K562 (cell line): ENCODE data around the gene PPM1F. TPM values are rescaled to one million over a fixed set of nuclear protein-coding genes. Genes with fewer than 3 reads are reported as not detected.

Experiments used
- CCNT2 ChIP-seq: IDR thresholded peaks from 2 replicates; pipeline ENCODE4 v1.6.1; 2011; ENCODE audit warnings: borderline replicate concordance, low read depth, mild to moderate bottlenecking, moderate library complexity, mixed read lengths, low read length; ENCODE audit not compliant: insufficient read length; ENCODE audit errors: extremely low read depth
- ELK3 ChIP-seq: fragments of 450-650 bp; formaldehyde crosslinking; IDR thresholded peaks from 2 replicates; pipeline ENCODE4 v1.4.0; 2020; ENCODE audit warnings: mild to moderate bottlenecking
- LARP7 ChIP-seq: fragments of 450-650 bp; IDR thresholded peaks from 2 replicates; pipeline ENCODE4 v1.6.1; 2016
- POLR2B ChIP-seq: fragments of 450-650 bp; IDR thresholded peaks from 2 replicates; pipeline ENCODE4 v1.6.1; 2018; ENCODE audit warnings: low read depth; ENCODE audit not compliant: partially characterized antibody
- RREB1 ChIP-seq: fragments of 250-450 bp; sonication (Bioruptor Pico); IDR thresholded peaks from 2 replicates; pipeline ENCODE4 v1.4.0; 2020
- SUPT5H ChIP-seq: fragments of 450-650 bp; IDR thresholded peaks from 2 replicates; pipeline ENCODE4 v1.6.1; 2016
- THAP12 ChIP-seq: fragments of 250-450 bp; sonication (Bioruptor Pico); IDR thresholded peaks from 2 replicates; pipeline ENCODE4 v1.9.0; 2021; ENCODE audit warnings: mild to moderate bottlenecking, inconsistent platforms
- ZC3H4 ChIP-seq: sonication (generic); formaldehyde crosslinking; IDR thresholded peaks from 2 replicates; pipeline ENCODE4 v1.9.0; 2021; ENCODE audit warnings: missing genetic modification reagents, borderline replicate concordance
- ZNF165 ChIP-seq: fragments of 250-450 bp; sonication (Bioruptor Pico); IDR thresholded peaks from 2 replicates; pipeline ENCODE4 v1.4.0; 2020; ENCODE audit warnings: borderline replicate concordance
- ZNF311 ChIP-seq: fragments of 250-450 bp; sonication (Bioruptor Pico); IDR thresholded peaks from 2 replicates; pipeline ENCODE4 v1.4.0; 2020; ENCODE audit warnings: mild to moderate bottlenecking, moderate library complexity
- ZNF398 ChIP-seq: fragments of 250-450 bp; sonication (Bioruptor Pico); IDR thresholded peaks from 2 replicates; pipeline ENCODE4 v1.8.0; 2021; ENCODE audit warnings: moderate library complexity, mild to moderate bottlenecking, inconsistent platforms
- ZNF586 ChIP-seq: fragments of 450-650 bp; formaldehyde crosslinking; conservative IDR thresholded peaks from 2 replicates; pipeline ENCODE4 v1.4.0; 2020; ENCODE audit warnings: mild to moderate bottlenecking, moderate library complexity
- polyA plus RNA-seq, 8 experiments: library from polyadenylated mRNA; depleted of rRNA in 4 of 8; stranded (reverse) in 5 of 8; unstranded in 3 of 8; fragments of >200 nt; fragmentation: Nextera tagmentation in 2 of 8; fragmentation: Illumina TruSeq in 1 of 8; extraction: Ambion mirVana in 2 of 8; extraction: Trizol in 1 of 8; gene quantifications; 2 replicates each; pipeline versions ENCODE4 v1.2.1 to v1.2.3, GENCODE V29; 2011 to 2014; ENCODE audit warnings: inconsistent platforms in 1 of 8, missing spikeins in 1 of 8
- total RNA-seq, 7 experiments: library from RNA; depleted of rRNA in 6 of 7; stranded (reverse); fragments of >200 nt in 6 of 7; fragmentation: Illumina TruSeq in 2 of 7; extraction: Trizol in 2 of 7; gene quantifications; 2 replicates each; pipeline versions ENCODE4 v1.2.1 to v1.2.3, GENCODE V29; 2011 to 2021; ENCODE audit warnings: low replicate concordance in 1 of 7

The PPM1F gene
- total and polyA plus RNA-seq, 9 of the 15 experiments (the other 6 are each of a cell fraction or from before 2014, with no cell fraction given) = 2.1 to 159 (median 64.0) TPM

GRCh38 chr22:21965762-21966288 lies 13.2 kb upstream of the PPM1F start (continued):
- peak; percentile 61; the same call in 1 of the 2 replicates for TF ChIP-seq RREB1
- TF ChIP-seq ZC3H4 (CRISPR knock-in tag) = 0 out of 2 replicates have a peak, but pooled peaks have one; percentile 8
- TF ChIP-seq THAP12 = peak; percentile 62; the same call in 1 of the 2 replicates
- TF ChIP-seq LARP7 = no peak
- TF ChIP-seq ZNF311 (CRISPR knock-in tag) = 0 out of 2 replicates have a peak, but pooled peaks have one; percentile 25
- peak; percentile 17; the same call in 1 of the 2 replicates for TF ChIP-seq SUPT5H
- TF ChIP-seq ZNF165 = 0 out of 2 replicates have a peak, but pooled peaks have one; percentile 52
- no peak for TF ChIP-seq ELK3 (CRISPR knock-in tag)
- TF ChIP-seq POLR2B = peak; percentile 18
- TF ChIP-seq ZNF586 (CRISPR knock-in tag) = 0 out of 2 replicates have a peak, but pooled peaks have one; percentile 16
- no peak for TF ChIP-seq CCNT2
- TF ChIP-seq ZNF398 (CRISPR knock-in tag) = 0 out of 2 replicates have a peak, but pooled peaks have one; percentile 16
